ENCODE measurements around the gene ULK4.

The ULK4 gene

GRCh38 chr3:41966206-41966605, 4.3 kb upstream of the ULK4 start:
- no peaks in the 10 kb centered on the region for H3K79me2 ChIP-seq (ENCODE audit: insufficient read depth, low read length)
- no peak overlapping the region for H3K9ac ChIP-seq (ENCODE audit: low read length)
- no peak overlapping the region for H3K4me2 ChIP-seq (ENCODE audit: low read depth, low read length, poor library complexity, severe bottlenecking)
- no peaks in the 10 kb centered on the region for H4K20me1 ChIP-seq (ENCODE audit: low read depth, low read length)
- no peak overlapping the region for H2AFZ ChIP-seq (ENCODE audit: low read depth, low read length, severe bottlenecking)
- no peaks in the 10 kb centered on the region for H3K36me3 ChIP-seq (ENCODE audit: low read length)
- H3K9me3 ChIP-seq (ENCODE audit: insufficient read depth, low read length): no peaks in the 10 kb centered on the region
- no peaks in the 10 kb centered on the region for H3K27me3 ChIP-seq (ENCODE audit: low read length)
- no peaks in the 10 kb centered on the region for H3K9me2 ChIP-seq (replicated peaks; ENCODE audit: insufficient read depth, low read length)
- no peak for TF ChIP-seq EZH2phosphoT487 (conservative IDR thresholded peaks at IDR 0.05; ENCODE audit: low read length)
- TF ChIP-seq CTCF (IDR thresholded peaks at IDR 0.05; ENCODE audit: insufficient read depth, low read length, poor library complexity, severe bottlenecking): no peak
- no peak overlapping the region for H3K27ac ChIP-seq (ENCODE audit: low read depth, low read length)
- H3F3A ChIP-seq (ENCODE audit: insufficient read depth): no peaks in the 10 kb centered on the region
- H3K4me3 ChIP-seq (ENCODE audit: insufficient read depth, low read length, poor library complexity, severe bottlenecking): no peak overlapping the region

- Histone ChIP-seq H3K4me2 (ENCODE audit: low read depth, low read length, poor library complexity, severe bottlenecking) (no peak overlapping the region), H3K9me2 (replicated peaks; ENCODE audit: insufficient read depth, low read length) (no peaks in the 10 kb centered on the region), H3K27ac (ENCODE audit: low read depth, low read length) (no peak overlapping the region), H2AFZ (ENCODE audit: low read depth, low read length, severe bottlenecking) (no peak overlapping the region), H3K9ac (ENCODE audit: low read length) (no peak overlapping the region), H4K20me1 (ENCODE audit: low read depth, low read length) (no peaks in the 10 kb centered on the region), H3K36me3 (ENCODE audit: low read length) (no peaks in the 10 kb centered on the region), H3K79me2 (ENCODE audit: insufficient read depth, low read length) (0 out of 2 replicates have a peak, but pooled peaks cover 4% of the 10 kb centered on the region), H3K9me3 (ENCODE audit: insufficient read depth, low read length) (no peaks in the 10 kb centered on the region), H3K27me3 (ENCODE audit: low read length) (no peaks in the 10 kb centered on the region), H3F3A (ENCODE audit: insufficient read depth) (no peaks in the 10 kb centered on the region), H3K4me3 (ENCODE audit: insufficient read depth, low read length, poor library complexity, severe bottlenecking) (no peak overlapping the region)
- TF ChIP-seq CTCF (IDR thresholded peaks at IDR 0.05; ENCODE audit: insufficient read depth, low read length, poor library complexity, severe bottlenecking) (no peak), EZH2phosphoT487 (conservative IDR thresholded peaks at IDR 0.05; ENCODE audit: low read length) (no peak)
Observed at GRCh38 chr3:41963823-41964222, 1.9 kb upstream of the ULK4 start.

- no peaks in the 10 kb centered on the region for H4K20me1 ChIP-seq (ENCODE audit: low read depth, low read length)
- H3K9ac ChIP-seq (ENCODE audit: low read length): peak overlapping the region; percentile 68
- no peak for TF ChIP-seq EZH2phosphoT487 (conservative IDR thresholded peaks at IDR 0.05; ENCODE audit: low read length)
- no peak for TF ChIP-seq CTCF (IDR thresholded peaks at IDR 0.05; ENCODE audit: insufficient read depth, low read length, poor library complexity, severe bottlenecking)
- no peaks in the 10 kb centered on the region for H3K27me3 ChIP-seq (ENCODE audit: low read length)
- 0 out of 2 replicates have a peak, but pooled peaks cover 4% of the 10 kb centered on the region for H3K79me2 ChIP-seq (ENCODE audit: insufficient read depth, low read length)
- H3K9me2 ChIP-seq (replicated peaks; ENCODE audit: insufficient read depth, low read length): no peaks in the 10 kb centered on the region
- no peaks in the 10 kb centered on the region for H3K9me3 ChIP-seq (ENCODE audit: insufficient read depth, low read length)
- H3F3A ChIP-seq (ENCODE audit: insufficient read depth): no peaks in the 10 kb centered on the region
- peak overlapping the region; percentile 79 for H2AFZ ChIP-seq (ENCODE audit: low read depth, low read length, severe bottlenecking)
- peak overlapping the region; percentile 58 for H3K27ac ChIP-seq (ENCODE audit: low read depth, low read length)
- peak overlapping the region; percentile 69 for H3K4me2 ChIP-seq (ENCODE audit: low read depth, low read length, poor library complexity, severe bottlenecking)
- peak overlapping the region; percentile 79 for H3K4me3 ChIP-seq (ENCODE audit: insufficient read depth, low read length, poor library complexity, severe bottlenecking)
- H3K36me3 ChIP-seq (ENCODE audit: low read length): no peaks in the 10 kb centered on the region
Observed at GRCh38 chr3:41960826-41961750, 815 bp downstream of the ULK4 start.

Data from SU-DHL-6 (cell line).